Activated CD8-positive, alpha-beta memory T cell treated with anti-CD3 and anti-CD28 coated beads for 4 hours (primary cell): Measurements from ENCODE around the gene TPTE.
"Not testable (repeated sequence)": the region's sequence is repeated elsewhere in the genome, so short reads cannot be mapped to it uniquely, and the experiment has no call there.

ENCODE experiments used
- DNase-seq, 2 donors: peaks; one replicate each; pipeline ENCODE4 v3.0.0-alpha.2; 2020; ENCODE audit warnings: low read depth in 2 of 2

TPTE gene

GRCh38 chr21:10617133-10617752 lies 95.9 kb downstream of the TPTE start:
- DNase-seq = not testable (repeated sequence)

- DNase-seq = no peak
Observed at GRCh38 chr21:10627316-10627863, 106.0 kb downstream of the TPTE start.

GRCh38 chr21:10629239-10629638 lies 107.9 kb downstream of the TPTE start:
- DNase-seq = not testable (repeated sequence)

GRCh38 chr21:10630829-10631228 lies 109.4 kb downstream of the TPTE start:
- DNase-seq = not testable (repeated sequence)

GRCh38 chr21:10631316-10631715 lies 109.9 kb downstream of the TPTE start:
- not testable (repeated sequence) for DNase-seq

GRCh38 chr21:10638144-10638543 lies 116.8 kb downstream of the TPTE start:
- DNase-seq = not testable (repeated sequence)

GRCh38 chr21:10639123-10639522 lies 117.7 kb downstream of the TPTE start:
- no peak for DNase-seq

- not testable (repeated sequence) for DNase-seq
Observed at GRCh38 chr21:10639746-10640145, 118.4 kb downstream of the TPTE start.

- no peak for DNase-seq
Observed at GRCh38 chr21:10640446-10640845, 119.1 kb downstream of the TPTE start.

GRCh38 chr21:10641107-10641506 lies 119.7 kb downstream of the TPTE start:
- no peak for DNase-seq

- not testable (repeated sequence) for DNase-seq
Observed at GRCh38 chr21:10645667-10646066, 124.3 kb downstream of the TPTE start.

- not testable (repeated sequence) for DNase-seq
Observed at GRCh38 chr21:10649350-10650149, 128.2 kb downstream of the TPTE start.

GRCh38 chr21:10650297-10650696 lies 128.9 kb downstream of the TPTE start:
- DNase-seq = not testable (repeated sequence)
